Hematopoietic multipotent progenitor cell treated with erythropoietin and hydrocortisone succinate and interleukin-3 and kit ligand, for 6 days (in vitro differentiated cells): ENCODE measurements around the gene MYLK4.
A peak's percentile ranks its signal among the peaks of the same experiment; 100 is the strongest.

Experiments
- DNase-seq: peaks from one replicate; pipeline ENCODE4 v3.0.0-alpha.2; 2015

The MYLK4 gene

GRCh38 chr6:2688401-2689064 lies 62.2 kb downstream of the MYLK4 start:
- DNase-seq = peak; percentile 3

- DNase-seq = no peak
Observed at GRCh38 chr6:2687456-2687855, 63.3 kb downstream of the MYLK4 start.

- DNase-seq = no peak
Observed at GRCh38 chr6:2686515-2686914, 64.2 kb downstream of the MYLK4 start.

GRCh38 chr6:2684766-2685754 lies 65.7 kb downstream of the MYLK4 start:
- DNase-seq = no peak

GRCh38 chr6:2684103-2684749 lies 66.5 kb downstream of the MYLK4 start:
- no peak for DNase-seq

- DNase-seq = no peak
Observed at GRCh38 chr6:2680264-2680922, 70.3 kb downstream of the MYLK4 start.

- no peak for DNase-seq
Observed at GRCh38 chr6:2677080-2677593, 73.6 kb downstream of the MYLK4 start.

- DNase-seq = no peak
Observed at GRCh38 chr6:2676048-2676447, 74.7 kb downstream of the MYLK4 start.

- DNase-seq = no peak
Observed at GRCh38 chr6:2674857-2675256, 75.9 kb downstream of the MYLK4 start.

GRCh38 chr6:2669067-2669700 lies 81.5 kb downstream of the MYLK4 start:
- DNase-seq = no peak

GRCh38 chr6:2667617-2668016 lies 83.1 kb downstream of the MYLK4 start:
- DNase-seq = no peak

GRCh38 chr6:2666906-2667575 lies 83.7 kb downstream of the MYLK4 start:
- DNase-seq = no peak

GRCh38 chr6:2665146-2666070 lies 85.3 kb downstream of the MYLK4 start:
- no peak for DNase-seq

GRCh38 chr6:2663123-2663522 lies 87.6 kb downstream of the MYLK4 start:
- no peak for DNase-seq

- DNase-seq = no peak
Observed at GRCh38 chr6:2661651-2662050, 89.1 kb downstream of the MYLK4 start.

GRCh38 chr6:2659882-2660281 lies 90.8 kb downstream of the MYLK4 start:
- DNase-seq = no peak

GRCh38 chr6:2659381-2659780 lies 91.3 kb downstream of the MYLK4 start:
- DNase-seq = no peak

- no peak for DNase-seq
Observed at GRCh38 chr6:2658788-2659187, 91.9 kb downstream of the MYLK4 start.

- no peak for DNase-seq
Observed at GRCh38 chr6:2656460-2657079, 94.2 kb downstream of the MYLK4 start.

- no peak for DNase-seq
Observed at GRCh38 chr6:2655844-2656433, 94.8 kb downstream of the MYLK4 start.
